Heart left ventricle (tissue), 13 donors: Measurements from ENCODE around the gene SEMA4D.

Experiments used
- CTCF ChIP-seq, 12 donors: fragments of 200-600 bp; sonication (generic) in 4 of 12; IDR thresholded peaks; one replicate each; pipeline versions ENCODE4 v1.5.0 to v1.8.0; 2018 to 2022; ENCODE audit warnings: antibody characterized with exemption in 12 of 12, mild to moderate bottlenecking in 5 of 12
- POLR2A ChIP-seq, 2 donors: fragments of 450-650 bp; IDR thresholded peaks; one replicate each; pipeline ENCODE4 v1.6.1; 2017; ENCODE audit warnings: antibody characterized with exemption in 2 of 2, mild to moderate bottlenecking in 2 of 2, moderate library complexity in 2 of 2
- donor health status: ischemic (EF 13 %, LVEDD 7.1; RV severe dilation, severe dysfunction).
- donor health status: DM: no; HTN: yes; CAD: no.
- donor health status: DM: no; HTN: no; CAD: no.
- donor health status: ischemic (EF 25% LVEDD 6.9; RV normal size, moderate dysfunction).
- donor health status: ischemic (EF 25% LVEDD 5.7; RV mildly dilated, moderate dysfunction).
- donor health status: ischemic (EF 35%, LVEDD 5.7; RV mildly dilated, moderate dysfunction).
- donor health status: nonischemic (EF 11% LVEDD 7.7; RV severe dilation, severe dysfunction).
- donor health status: DM: yes; HTN: yes; CAD: no.
- donor health status: PGD.
- donor health status: ischemic (EF 29% LVEDD 5.4; RV normal size, mild dysfunction).
- donor health status: nonischemic (EF 23%, LVEDD 6.1; RV moderate dilation, normal function).

DNA sequence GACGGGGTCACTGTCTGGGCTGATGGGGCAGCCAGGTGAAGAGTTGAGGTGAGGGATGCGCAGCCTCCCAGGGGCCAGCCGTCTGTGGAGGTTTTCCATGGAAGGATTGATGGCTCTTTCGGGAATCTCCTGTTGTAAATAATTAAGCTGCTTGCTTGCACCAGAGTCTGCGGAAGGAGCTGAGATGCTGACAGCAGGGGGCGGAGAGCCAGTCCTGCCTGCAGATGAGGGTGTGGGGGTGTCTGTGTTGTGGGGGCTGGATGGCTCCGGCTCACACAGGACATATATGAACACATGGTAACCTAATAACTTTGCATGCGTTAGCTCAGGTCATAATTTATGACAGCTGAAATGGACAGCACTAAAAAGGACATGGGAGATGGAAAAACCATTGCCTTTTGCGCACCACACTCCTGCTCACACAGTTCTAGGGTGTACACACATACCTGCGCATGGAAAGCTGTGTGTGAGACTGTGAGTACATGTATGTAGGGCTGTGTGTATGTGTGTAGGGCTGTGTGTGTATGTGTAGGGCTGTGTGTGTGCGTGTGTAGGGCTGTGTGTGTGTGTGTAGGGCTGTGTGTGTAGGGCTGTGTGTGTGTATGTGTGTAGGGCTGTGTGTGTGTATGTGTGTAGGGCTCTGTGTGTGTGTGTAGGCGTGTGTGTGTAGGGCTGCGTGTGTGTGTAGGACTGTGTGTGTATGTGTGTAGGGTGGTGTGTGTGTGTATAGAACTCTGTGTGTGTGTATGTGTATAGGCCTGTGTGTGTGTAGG is 36.8 kb upstream of the SEMA4D start:
- TF ChIP-seq CTCF (IDR thresholded peaks at IDR 0.05) (no peak), POLR2A (IDR thresholded peaks at IDR 0.05) (no peak)
